Nucleus accumbens (tissue), 56 donors: Measurements from ENCODE around the gene CIDEB.
A peak's percentile ranks its signal among the peaks of the same experiment; 100 is the strongest.

ENCODE experiments used
- DNase-seq, 56 donors: peaks; one replicate each; lab custom pipeline; 2025; lab: John Stamatoyannopoulos, UW

Gene CIDEB

DNA sequence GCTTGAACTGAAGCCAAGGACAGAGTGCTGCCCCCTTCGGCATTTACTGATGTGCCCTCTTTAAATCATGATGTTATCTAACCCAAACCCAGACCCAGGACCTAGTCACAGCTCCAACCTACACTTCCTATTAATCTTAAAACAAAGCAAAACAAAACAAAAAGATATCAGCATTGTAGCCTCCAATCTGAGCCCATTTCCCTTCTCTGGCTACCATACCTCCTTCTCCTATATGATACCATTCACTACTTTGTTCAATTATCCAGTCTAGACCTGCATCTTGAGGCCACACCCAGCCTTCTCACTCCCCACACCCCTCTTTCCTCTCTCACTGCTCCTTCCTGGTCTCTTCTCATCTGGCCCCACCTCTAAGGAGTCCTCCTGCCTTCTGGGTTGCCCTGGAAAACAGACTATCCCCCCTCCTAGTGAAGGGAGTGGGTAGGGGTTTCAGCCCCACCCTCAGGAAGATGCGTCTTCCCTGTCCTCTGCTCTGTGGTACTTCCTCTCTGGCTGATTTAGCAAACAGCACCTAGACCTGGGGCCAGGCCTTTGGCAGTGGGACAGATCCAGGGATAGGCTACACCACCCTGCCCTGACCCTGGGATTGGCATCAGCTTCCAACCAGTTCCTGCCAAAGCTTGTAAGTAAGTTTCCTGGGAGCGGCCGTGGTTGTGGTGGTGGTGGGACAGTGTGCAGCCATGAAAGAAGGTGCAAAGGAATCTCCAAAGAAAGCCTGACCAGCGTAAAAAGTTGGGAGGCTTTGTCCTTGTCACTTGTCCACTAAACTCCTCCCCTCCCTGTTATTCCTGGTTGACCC, 6.8 kb upstream of the CIDEB start:
- DNase-seq = no peak

DNA sequence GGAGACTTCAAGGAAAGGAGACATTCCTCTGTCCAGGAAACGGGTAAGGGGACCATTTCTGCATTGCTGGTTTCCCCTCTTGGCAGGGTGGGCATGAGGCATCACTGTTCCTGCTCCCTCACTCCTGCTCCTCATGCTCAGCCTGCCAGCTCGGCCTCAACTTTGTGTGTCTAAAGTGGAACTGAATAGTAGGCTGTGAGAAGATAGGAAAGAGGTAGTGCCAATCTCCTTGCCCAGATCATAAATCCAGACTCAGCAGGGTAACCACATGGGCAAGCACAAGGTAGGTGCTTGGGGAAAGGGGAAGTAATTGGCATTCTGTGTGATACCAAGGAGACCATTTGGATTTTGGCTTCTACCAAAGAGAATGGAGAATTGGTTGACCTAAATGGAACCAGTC, 6.1 kb upstream of the CIDEB start:
- DNase-seq = no peak

DNA sequence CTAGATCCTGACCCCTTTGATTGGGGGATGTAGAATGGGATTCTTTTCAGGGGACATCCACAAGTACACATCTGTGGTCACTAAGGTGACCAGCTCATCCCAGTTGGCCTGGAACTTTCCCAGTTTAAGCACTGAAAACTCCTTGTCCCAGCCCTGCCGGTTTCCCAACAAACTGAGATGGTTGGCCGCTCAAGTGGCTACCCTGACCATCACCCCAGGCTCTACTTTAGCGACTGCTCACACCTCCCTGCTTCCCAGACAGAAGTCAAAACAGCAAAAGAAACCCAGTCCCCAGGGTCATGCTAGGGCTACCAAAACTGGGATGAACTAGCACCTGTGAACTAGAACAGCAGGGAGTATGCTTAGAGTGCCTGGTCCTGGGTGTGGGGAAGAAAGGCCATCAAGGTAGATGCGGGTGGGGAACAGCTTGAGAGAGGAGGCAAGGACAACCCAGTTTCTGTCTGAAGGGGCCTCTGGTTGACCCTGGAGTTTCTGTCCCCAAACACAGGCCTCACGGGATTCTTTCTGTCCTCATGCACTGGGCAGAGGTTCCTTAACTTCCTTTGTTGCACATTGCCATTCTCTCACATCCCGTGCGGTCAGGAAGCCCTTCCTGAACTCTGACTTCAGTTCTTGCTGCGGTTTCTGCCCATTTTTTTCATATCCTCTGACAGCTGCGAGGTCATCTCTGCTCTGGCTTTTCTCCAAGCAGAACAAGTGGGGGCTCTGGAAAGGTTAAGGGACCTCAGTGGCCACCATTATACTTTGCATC, 5.1 kb upstream of the CIDEB start:
- no peak for DNase-seq

DNA sequence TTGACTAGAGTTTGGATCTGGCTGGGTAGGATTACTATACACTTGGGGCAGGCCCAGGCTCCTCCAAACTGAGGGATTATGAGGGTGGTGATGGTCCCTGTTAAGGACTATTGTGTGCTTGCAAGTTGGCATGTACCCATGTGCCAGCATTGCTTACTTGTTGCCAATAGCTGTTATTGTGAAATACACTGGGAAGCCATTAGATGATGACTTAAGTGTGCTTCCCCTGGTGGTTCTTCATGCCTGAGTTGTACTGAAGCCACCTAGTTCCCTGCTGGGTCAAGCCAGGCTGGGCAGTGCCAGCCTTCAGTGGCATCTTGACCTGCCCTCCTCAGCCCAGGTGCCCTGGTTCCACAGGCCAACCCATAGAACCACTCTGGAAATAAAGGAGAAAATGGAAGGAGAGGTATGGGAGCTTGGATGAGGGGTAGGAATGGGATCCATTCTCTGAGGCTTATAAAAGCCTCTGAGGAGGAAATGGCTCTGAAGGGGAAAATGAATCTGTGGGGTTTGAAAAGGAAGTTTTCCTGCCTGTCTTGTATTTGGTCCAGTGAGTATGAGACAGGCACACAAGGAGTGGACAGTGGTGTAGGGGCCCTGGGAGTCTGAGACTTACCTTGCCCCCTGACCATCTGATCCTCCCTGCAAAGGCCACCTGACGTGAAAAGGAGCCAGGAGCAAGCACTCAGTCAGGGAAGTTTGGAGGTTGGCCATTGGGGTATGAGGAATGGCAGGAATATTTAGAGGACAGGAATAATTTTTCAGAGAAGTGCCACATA, 4.2 kb upstream of the CIDEB start:
- no peak for DNase-seq

DNA sequence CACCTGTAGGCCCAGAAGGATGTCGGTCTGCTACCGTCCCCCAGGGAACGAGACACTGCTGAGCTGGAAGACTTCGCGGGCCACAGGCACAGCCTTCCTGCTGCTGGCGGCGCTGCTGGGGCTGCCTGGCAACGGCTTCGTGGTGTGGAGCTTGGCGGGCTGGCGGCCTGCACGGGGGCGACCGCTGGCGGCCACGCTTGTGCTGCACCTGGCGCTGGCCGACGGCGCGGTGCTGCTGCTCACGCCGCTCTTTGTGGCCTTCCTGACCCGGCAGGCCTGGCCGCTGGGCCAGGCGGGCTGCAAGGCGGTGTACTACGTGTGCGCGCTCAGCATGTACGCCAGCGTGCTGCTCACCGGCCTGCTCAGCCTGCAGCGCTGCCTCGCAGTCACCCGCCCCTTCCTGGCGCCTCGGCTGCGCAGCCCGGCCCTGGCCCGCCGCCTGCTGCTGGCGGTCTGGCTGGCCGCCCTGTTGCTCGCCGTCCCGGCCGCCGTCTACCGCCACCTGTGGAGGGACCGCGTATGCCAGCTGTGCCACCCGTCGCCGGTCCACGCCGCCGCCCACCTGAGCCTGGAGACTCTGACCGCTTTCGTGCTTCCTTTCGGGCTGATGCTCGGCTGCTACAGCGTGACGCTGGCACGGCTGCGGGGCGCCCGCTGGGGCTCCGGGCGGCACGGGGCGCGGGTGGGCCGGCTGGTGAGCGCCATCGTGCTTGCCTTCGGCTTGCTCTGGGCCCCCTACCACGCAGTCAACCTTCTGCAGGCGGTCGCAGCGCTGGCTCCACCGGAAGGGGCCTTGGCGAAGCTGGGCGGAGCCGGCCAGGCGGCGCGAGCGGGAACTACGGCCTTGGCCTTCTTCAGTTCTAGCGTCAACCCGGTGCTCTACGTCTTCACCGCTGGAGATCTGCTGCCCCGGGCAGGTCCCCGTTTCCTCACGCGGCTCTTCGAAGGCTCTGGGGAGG, 3.1 kb upstream of the CIDEB start, which contains the start of gene LTB4R:
LTB4R (plus strand) TSS at position 857 of the 959 bp plus-strand sequence. CDS start 4,150 bp downstream, outside the sequence.
- peak in 44 of 56 donors; percentile 15 to 77 (median 54) for DNase-seq

DNA sequence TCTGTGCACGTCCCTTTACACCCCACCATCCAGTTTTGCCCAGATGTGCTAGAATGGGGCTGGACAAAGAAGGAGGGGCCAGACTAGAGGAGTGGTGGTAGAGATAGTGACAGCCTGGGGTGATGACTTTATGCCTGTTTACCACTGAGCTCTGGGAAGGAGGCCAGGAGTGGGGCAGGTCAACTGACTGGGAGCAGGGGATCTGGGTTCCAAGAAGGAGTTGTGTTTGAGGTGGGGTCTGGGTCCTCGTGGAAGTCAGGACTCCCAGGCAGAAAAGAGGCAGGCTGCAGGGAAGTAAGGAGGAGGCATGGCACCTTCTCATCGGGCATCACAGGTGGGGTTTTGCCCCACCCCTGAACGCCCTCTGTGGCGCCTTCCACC, 2.5 kb upstream of the CIDEB start:
- DNase-seq = no peak

DNA sequence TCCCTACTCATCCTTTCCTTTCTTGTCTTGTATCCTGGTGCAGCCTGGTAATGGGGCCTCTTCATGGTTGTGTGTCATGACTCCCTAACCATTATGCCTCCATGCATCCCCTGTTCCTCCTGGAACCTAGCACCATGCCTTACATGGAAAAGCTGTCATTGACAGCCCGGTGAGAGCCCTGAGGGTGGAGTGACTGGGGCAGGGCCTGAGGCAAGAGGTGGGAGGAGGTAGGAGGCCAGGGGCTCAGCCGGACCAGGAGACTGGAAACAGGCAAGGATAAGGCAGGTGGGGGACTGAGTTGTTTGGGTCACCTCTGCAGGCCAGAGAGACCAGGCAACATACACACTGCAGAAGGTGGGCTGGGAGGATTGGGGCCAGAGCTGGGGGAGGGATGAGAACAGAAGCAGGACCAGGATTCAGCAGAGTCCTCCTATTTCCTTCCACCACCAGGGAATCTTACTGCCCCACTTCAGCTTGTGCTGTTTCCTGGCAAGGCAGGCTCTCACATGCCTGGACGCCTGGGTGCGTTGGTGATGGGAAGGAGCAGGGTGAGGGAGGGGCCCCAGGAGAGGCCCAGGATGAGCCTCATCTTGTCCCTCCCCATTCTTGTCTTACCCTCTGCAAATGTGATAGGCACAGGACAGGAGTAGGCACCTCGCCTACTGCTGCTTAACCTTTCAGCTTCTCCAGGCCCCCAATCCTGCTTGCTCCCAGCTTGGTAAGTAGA, 1.9 kb upstream of the CIDEB start, which contains the start of gene LTB4R2:
LTB4R2 (plus strand) TSS at position 603 of the 727 bp plus-strand sequence. CDS start 525 bp downstream, outside the sequence.
- no peak for DNase-seq

DNA sequence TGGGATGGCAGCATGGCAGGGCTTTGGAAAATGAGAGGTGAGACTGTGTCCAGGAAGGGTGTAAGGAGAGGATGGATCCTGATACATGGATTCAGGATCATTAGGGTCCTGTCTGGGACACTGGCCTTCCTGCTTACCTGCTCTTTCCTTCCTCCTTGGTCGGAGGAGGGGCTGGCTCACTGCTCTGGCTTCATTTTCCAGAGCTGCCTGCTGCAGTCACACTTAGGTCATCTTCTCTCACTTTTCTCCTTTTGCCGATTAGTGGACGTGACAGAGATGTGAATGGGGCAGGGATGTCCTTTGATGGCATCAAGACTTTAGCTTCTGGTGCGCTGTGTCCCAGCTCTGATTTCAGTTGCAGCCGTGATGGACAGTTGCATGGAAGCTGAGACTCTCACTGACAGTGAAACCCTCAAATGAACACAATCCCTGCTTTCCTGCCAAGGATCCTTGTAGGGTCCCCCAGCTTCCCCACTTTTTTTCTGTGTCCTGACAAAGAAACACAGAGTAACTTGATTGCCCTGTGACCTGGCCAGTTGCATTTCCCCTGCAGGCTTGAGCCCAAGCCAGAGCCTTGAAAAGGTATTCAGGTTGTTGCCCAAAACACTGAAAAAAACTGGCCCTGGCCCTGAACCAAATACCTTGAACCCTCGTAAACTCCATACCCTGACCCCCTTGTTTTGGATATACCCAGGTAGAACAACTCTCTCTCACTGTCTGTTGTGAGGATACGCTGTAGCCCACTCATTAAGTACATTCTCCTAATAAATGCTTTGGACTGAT, 756 bp upstream of the CIDEB start:
- peak in 3 of 56 donors; percentile 7 to 23 (median 12) for DNase-seq

DNA sequence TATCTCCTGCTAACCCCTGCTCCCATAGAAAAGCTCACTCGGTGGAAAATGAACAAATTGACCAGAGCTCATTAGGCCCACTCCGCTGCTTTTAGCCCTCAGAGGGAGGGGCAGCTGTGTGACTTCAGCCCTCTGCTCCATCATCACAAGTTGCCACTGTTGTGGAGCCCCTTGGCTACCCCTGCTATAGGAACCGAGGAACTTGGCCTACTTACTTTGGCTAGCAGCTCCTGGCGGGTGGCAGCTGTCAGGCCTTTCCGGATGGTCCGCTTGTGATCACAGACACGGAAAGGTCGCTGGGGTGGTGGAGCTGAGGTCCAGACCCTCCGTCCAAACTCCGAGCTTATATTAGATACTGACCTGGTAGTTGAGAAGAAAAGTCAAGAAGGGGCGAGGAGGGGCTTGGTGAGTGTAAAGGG, 612 bp downstream of the CIDEB start:
- DNase-seq = no peak

DNA sequence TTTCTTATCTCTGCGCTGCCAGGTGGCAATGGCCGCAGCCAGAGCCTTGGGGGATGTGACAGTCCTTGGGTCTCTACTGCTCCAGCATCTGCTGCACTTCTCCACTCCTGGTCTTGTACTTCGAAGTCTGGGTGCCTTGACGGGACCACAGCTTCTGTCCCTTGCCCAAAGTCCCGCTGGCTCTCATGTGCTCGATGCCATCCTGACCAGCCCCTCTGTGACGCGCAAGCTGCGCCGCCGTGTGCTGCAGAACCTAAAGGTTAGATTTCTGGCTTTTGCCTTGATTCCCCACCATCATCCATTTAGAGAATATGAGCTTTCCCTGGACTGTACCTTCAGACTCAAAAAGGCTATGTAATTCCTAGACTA, 3.8 kb downstream of the CIDEB start:
- DNase-seq = no peak

DNA sequence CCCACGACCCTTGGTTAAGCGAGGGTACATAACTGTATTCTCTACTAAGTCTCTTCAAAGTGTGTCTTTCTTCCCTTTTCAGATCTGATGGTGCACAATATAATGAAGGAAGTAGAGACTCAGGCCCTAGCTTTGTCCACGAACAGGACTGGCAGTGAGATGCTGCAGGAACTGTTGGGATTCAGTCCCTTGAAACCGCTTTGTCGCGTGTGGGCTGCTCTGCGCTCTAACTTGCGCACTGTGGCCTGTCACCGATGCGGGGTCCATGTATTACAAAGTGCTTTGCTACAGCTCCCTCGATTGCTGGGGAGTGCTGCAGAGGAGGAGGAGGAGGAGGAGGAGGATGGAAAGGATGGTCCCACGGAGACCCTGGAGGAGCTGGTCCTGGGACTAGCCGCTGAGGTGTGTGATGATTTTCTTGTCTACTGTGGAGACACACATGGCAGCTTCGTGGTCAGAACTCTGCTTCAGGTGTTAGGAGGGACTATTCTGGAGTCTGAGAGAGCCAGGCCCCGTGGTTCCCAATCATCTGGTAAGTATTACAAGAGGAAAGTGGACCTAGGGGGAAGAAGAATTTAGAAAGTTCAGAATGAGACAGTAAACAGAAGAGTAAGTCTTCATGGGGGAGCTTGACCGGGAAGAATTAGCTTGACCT, 7.3 kb downstream of the CIDEB start:
- DNase-seq = no peak

DNA sequence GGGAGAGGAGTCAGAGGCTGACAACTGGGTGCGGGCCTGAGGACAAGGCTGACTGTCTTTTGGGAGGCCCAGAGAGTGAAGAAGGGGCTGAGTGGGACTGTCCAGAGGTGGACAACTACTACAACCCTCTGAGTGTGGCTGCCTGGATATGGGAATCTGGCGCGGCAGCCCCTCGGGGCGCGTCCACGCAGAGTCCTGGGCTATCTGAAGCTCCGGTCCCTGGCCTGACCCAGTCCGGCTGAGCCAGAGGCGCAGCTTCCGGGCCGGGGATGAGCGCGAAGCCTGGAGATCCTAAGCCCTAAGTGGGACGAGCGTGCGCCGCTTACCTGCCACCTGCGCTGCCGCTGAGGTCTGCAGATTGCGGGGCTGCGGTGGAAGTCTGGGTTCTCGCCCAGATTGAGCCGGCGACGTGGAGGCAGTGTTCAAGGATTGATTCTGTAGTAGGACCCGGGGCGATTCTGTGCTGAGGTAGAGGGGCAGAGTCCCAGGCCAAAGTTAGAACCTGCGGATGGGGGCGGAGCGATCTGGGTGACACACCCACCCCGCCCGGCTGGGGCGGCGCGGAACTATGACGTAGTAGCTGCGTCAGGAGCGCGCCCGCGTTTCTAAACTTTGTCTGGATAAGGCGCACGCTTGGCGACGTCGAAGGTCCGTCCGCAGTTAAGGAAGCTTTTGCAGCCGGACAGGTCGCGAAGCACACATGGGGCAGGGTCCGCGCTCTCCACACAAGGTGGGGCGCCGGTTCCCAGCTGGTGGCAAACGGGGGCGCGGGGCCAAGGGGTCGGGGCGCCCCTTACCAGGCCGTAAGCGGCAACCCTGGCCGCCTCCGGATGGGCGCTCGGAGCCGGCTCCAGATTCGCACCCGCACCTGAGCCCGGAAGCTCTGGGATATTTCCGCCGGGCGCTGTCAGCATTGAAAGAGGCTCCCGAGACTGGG, 8.3 kb downstream of the CIDEB start, which contains the start of the genes DHRS1 and NOP9:
DHRS1 (minus strand) TSS at position 526 of the 937 bp plus-strand sequence. CDS start 674 bp downstream, outside the sequence.
NOP9 (plus strand) TSS at position 596 of the 937 bp plus-strand sequence; CDS start at position 701, 105 bp downstream.
- peak in 55 of 56 donors; percentile 43 to 93 (median 80) for DNase-seq

DNA sequence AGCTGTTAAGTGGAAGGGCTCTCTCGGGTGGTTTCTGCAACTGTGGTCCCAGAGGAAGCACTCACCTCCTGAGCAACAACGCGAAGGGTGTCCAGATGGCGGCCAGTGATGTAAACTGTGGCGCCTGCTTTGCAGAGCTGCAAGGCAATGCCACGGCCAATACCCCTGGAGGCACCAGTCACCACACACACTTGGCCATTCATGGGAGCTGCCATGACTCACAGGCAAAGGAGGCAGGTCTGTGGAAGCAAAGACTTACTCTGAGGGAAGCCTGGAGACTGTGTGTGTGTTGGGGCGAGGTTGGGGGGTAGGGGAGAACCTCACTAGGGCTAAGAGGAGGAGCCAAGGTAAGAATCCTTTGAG, 8.9 kb downstream of the CIDEB start:
- DNase-seq = peak in 1 of 56 donors; percentile 29

DNA sequence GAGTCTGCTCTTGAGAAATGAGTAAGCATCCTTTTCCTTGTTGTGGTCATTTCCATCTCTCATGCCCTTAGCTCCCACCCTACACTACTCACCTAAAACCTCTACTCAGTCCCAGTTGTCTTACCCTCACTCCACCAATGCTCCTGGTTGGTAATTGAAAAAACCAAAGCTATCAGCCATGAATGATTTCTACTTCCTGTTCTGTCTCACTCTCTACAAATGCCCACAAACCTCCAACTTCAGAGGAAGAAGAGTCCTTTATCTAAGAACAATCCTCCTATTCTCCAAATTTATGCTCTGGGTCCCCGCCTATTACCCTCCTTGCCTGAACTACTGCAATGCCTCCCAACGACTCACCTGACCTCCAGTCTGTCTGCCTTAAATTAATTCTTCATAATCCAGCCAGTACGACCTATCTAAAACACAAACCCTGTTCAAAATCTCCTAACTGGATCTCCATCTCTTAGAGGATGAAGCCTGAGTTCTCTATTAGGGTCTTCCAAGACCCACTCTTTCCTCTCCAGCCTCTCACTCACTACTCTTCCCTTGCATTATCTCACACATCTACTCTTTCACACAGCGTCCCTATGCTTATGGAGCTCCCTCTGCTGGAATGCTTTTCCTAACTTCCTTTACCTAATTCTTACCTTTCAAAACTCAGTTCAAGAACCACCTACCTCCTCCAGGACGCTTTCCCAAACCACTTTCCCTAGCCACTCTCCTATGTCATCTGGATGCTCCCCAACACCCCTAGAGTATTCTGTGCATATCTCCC, 10.4 kb downstream of the CIDEB start:
- no peak for DNase-seq
